CD14-positive monocyte (primary cell): ENCODE measurements around the gene ATOH8. TPM values are rescaled to one million over a fixed set of nuclear protein-coding genes. Genes with fewer than 3 reads are reported as not detected.

Source experiments
- DNase-seq, 3 donors: peaks; one replicate each; pipeline ENCODE4 v3.0.0-alpha.2; 2011 to 2022
- H2AFZ ChIP-seq: 2 replicates; pipeline ENCODE4 v1.6.0; 2012; ENCODE audit warnings: mild to moderate bottlenecking, low read depth, low read length, inconsistent platforms; ENCODE audit not compliant: insufficient read depth, poor library complexity, severe bottlenecking
- H3K27ac ChIP-seq, 2 donors: 1 replicate in 1 of 2; 2 replicates in 1 of 2; pipeline ENCODE4 v1.5.1; 2012 to 2013; ENCODE audit warnings: low read length in 2 of 2, control low read depth in 1 of 2, inconsistent platforms in 1 of 2, low read depth in 1 of 2, mild to moderate bottlenecking in 1 of 2
- H3K27me3 ChIP-seq, 2 donors: one replicate each; pipeline versions ENCODE4 v1.6.0 to v1.6.1; 2011 to 2013; ENCODE audit warnings: low read length in 2 of 2; ENCODE audit not compliant: control insufficient read depth in 2 of 2, insufficient read depth in 2 of 2
- H3K36me3 ChIP-seq, 2 donors: replicated peaks in 1 of 2; 1 replicate in 1 of 2; 2 replicates in 1 of 2; pipeline versions ENCODE4 v1.5.1 to v1.6.1; 2012 to 2013; ENCODE audit warnings: low read length in 2 of 2, control low read depth in 1 of 2, inconsistent platforms in 1 of 2, mild to moderate bottlenecking in 1 of 2; ENCODE audit not compliant: insufficient read depth in 2 of 2, control insufficient read depth in 1 of 2
- H3K4me1 ChIP-seq, 2 donors: 1 replicate in 1 of 2; 2 replicates in 1 of 2; pipeline versions ENCODE4 v1.5.1 to v1.6.1; 2012 to 2013; ENCODE audit warnings: low read length in 2 of 2, control low read depth in 1 of 2, inconsistent platforms in 1 of 2, mild to moderate bottlenecking in 1 of 2, moderate library complexity in 1 of 2; ENCODE audit not compliant: insufficient read depth in 2 of 2, control insufficient read depth in 1 of 2
- H3K4me2 ChIP-seq: replicated peaks from 2 replicates; pipeline ENCODE3; 2012; ENCODE audit warnings: low read length, moderate library complexity, mild to moderate bottlenecking; ENCODE audit not compliant: poor library complexity, severe bottlenecking; ENCODE audit errors: extremely low read depth
- H3K4me3 ChIP-seq, 3 experiments: fragments of 200-600 bp in 1 of 3; sonication (generic) in 1 of 3; replicated peaks in 1 of 3; 1 replicate in 2 of 3; 2 replicates in 1 of 3; pipeline ENCODE4 v1.5.1; 2011 to 2013; ENCODE audit warnings: low read length in 3 of 3, mild to moderate bottlenecking in 3 of 3, control low read depth in 2 of 3, low read depth in 2 of 3, inconsistent platforms in 1 of 3, moderate library complexity in 1 of 3
- H3K79me2 ChIP-seq: 2 replicates; pipeline ENCODE4 v1.6.0; 2012; ENCODE audit warnings: mild to moderate bottlenecking, control low read depth, inconsistent platforms, low read length, moderate library complexity; ENCODE audit not compliant: insufficient read depth
- H3K9ac ChIP-seq: 2 replicates; pipeline ENCODE4 v1.6.0; 2017; ENCODE audit warnings: low read length, mild to moderate bottlenecking; ENCODE audit not compliant: insufficient read depth, poor library complexity, severe bottlenecking
- H3K9me3 ChIP-seq, 2 donors: replicated peaks in 1 of 2; 1 replicate in 1 of 2; 2 replicates in 1 of 2; pipeline versions ENCODE4 v1.5.1 to v1.6.1; 2012 to 2013; ENCODE audit warnings: low read length in 2 of 2, control low read depth in 1 of 2; ENCODE audit not compliant: control insufficient read depth in 1 of 2, insufficient read depth in 1 of 2
- H4K20me1 ChIP-seq: 2 replicates; pipeline ENCODE4 v1.6.0; 2012; ENCODE audit warnings: mild to moderate bottlenecking, low read length, control low read depth, moderate library complexity; ENCODE audit not compliant: insufficient read depth
- H3K27ac Mint-ChIP-seq, 7 donors: one replicate each; pipeline ENCODE4 v1.8.0; 2020; ENCODE audit warnings: mild to moderate bottlenecking in 7 of 7, mixed read lengths in 7 of 7, moderate library complexity in 6 of 7, inconsistent platforms in 2 of 7
- H3K27me3 Mint-ChIP-seq, 3 donors: one replicate each; pipeline ENCODE4 v1.8.0; 2021 to 2022; ENCODE audit warnings: low read depth in 3 of 3, mild to moderate bottlenecking in 3 of 3, mixed read lengths in 3 of 3, moderate library complexity in 3 of 3, inconsistent platforms in 1 of 3
- H3K36me3 Mint-ChIP-seq, 2 donors: one replicate each; pipeline ENCODE4 v1.8.0; 2020; ENCODE audit warnings: mixed read lengths in 2 of 2, inconsistent platforms in 1 of 2, mild to moderate bottlenecking in 1 of 2
- H3K4me1 Mint-ChIP-seq: one replicate; pipeline ENCODE4 v1.8.0; 2020; ENCODE audit warnings: mild to moderate bottlenecking, mixed read lengths
- H3K4me3 Mint-ChIP-seq, 2 donors: one replicate each; pipeline ENCODE4 v1.8.0; 2020; ENCODE audit warnings: mild to moderate bottlenecking in 2 of 2, mixed read lengths in 2 of 2, moderate library complexity in 1 of 2
- H3K9me3 Mint-ChIP-seq, 7 donors: one replicate each; pipeline ENCODE4 v1.8.0; 2020 to 2022; ENCODE audit warnings: mixed read lengths in 7 of 7, mild to moderate bottlenecking in 6 of 7, moderate library complexity in 6 of 7, inconsistent platforms in 2 of 7
- whole genome bisulfite sequencing: methylation state at CpG from one replicate; pipeline ENCODE4 v1.1.5; 2013; ENCODE audit warnings: missing lambda C conversion rate; ENCODE audit not compliant: insufficient coverage; 5-methylcytosine and 5-hydroxymethylcytosine counted together
- intact Hi-C, 2 donors: fragments of 100-400 bp; cut with micrococcal nuclease; formaldehyde crosslinking; loops; one replicate each; pipeline versions ENCODE4 v1.15.0 to v1.15.1; 2023
- polyA plus RNA-seq, 3 donors: library from polyadenylated mRNA; depleted of rRNA in 1 of 3; unstranded in 2 of 3; stranded (reverse) in 1 of 3; fragments of 300-500 nt in 2 of 3; fragments of >200 nt in 1 of 3; fragmentation: Illumina TruSeq in 2 of 3; gene quantifications; 1 replicate in 2 of 3; 2 replicates in 1 of 3; pipeline ENCODE4 v1.2.3, GENCODE V29; 2012 to 2021
- TF ChIP-seq, protein P1 (sequence below): fragments of 200-600 bp; IDR thresholded peaks from one replicate; pipeline ENCODE4 v1.8.0; 2022; ENCODE audit warnings: antibody characterized with exemption, mild to moderate bottlenecking

Gene ATOH8
- polyA plus RNA-seq, 3 donors: 2.0 to 3.9 (median 2.1) TPM

DNA sequence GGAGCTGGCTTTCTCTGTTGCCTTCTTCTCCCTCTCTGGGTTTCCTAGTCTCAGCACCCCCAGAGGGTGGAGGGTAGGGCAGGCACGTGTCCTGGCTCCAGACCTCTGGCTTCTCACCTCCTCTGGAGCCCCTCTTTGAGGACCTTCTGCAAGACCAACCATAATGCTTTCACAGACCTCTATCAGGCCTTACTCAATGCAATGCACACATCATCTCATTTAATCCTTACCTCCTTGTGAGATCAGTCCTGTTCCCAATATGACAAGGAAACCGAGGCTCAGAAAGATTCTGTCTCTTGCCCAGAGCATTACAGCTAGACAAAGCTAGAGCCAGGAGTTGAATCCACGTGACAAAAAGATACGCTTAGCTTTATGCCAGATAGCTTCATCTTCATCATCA, 8.2 kb downstream of the ATOH8 start:
- no peak overlapping the region for H3K27ac ChIP-seq
- no peaks in the 10 kb centered on the region for H3K9me3 ChIP-seq
- DNase-seq: no peak
- H3K27me3 Mint-ChIP-seq: peaks cover 22 to 43% (median 33%) of the 10 kb centered on the region in 3 donors
- H3K36me3 ChIP-seq: no peaks in the 10 kb centered on the region
- peaks cover 11 to 15% of the 10 kb centered on the region in 2 donors for H3K36me3 Mint-ChIP-seq
- WGBS: 80% methylated on average over 1 of the region's 4 CpGs
- H2AFZ ChIP-seq: no peak overlapping the region
- H3K4me1 ChIP-seq: peaks cover 16 to 21% of the 10 kb centered on the region in 2 donors
- no peak overlapping the region for H3K4me3 ChIP-seq
- peaks cover 0 to 4% (median 0%) of the 10 kb centered on the region in 7 donors for H3K9me3 Mint-ChIP-seq
- no peak overlapping the region for H3K9ac ChIP-seq
- peaks cover 3 to 30% of the 10 kb centered on the region in 2 donors for H3K27me3 ChIP-seq
- no peaks in the 10 kb centered on the region for H3K79me2 ChIP-seq
- H3K4me1 Mint-ChIP-seq: peaks cover 27% of the 10 kb centered on the region
- H3K4me3 Mint-ChIP-seq: no peak overlapping the region
- H4K20me1 ChIP-seq: peaks cover 21% of the 10 kb centered on the region
- H3K4me2 ChIP-seq: no peak overlapping the region
- H3K27ac Mint-ChIP-seq: no peak overlapping the region
- intact Hi-C loops: no loop called here
- TF ChIP-seq, protein P1, sequence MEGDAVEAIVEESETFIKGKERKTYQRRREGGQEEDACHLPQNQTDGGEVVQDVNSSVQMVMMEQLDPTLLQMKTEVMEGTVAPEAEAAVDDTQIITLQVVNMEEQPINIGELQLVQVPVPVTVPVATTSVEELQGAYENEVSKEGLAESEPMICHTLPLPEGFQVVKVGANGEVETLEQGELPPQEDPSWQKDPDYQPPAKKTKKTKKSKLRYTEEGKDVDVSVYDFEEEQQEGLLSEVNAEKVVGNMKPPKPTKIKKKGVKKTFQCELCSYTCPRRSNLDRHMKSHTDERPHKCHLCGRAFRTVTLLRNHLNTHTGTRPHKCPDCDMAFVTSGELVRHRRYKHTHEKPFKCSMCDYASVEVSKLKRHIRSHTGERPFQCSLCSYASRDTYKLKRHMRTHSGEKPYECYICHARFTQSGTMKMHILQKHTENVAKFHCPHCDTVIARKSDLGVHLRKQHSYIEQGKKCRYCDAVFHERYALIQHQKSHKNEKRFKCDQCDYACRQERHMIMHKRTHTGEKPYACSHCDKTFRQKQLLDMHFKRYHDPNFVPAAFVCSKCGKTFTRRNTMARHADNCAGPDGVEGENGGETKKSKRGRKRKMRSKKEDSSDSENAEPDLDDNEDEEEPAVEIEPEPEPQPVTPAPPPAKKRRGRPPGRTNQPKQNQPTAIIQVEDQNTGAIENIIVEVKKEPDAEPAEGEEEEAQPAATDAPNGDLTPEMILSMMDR: no peak

DNA sequence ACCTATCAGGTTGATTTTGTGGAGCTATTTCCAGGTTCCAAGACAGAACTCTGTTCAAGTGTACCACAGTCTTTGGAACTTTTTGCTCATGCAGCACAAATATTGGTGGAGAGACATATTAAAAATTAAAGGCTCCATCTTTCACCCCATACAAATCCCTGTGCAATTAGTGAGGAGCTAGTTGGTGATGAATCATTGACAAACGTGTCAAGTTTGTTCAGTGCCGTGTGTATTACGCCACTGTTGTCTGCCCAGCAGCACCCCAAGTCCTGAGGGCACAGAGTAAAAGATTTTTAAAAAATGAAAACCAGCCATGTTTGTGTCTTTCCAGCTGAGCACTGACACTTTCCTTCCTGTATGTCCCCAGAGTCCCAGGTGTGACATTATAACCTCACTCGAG, 9.3 kb downstream of the ATOH8 start:
- Mint-ChIP-seq H3K9me3 (peaks cover 0 to 2% (median 0%) of the 10 kb centered on the region in 7 donors), H3K36me3 (peaks cover 10% of the 10 kb centered on the region in 2 donors), H3K4me1 (peaks cover 20% of the 10 kb centered on the region), H3K4me3 (no peak overlapping the region), H3K27me3 (peaks cover 22 to 38% (median 29%) of the 10 kb centered on the region in 3 donors), H3K27ac (no peak overlapping the region)
- no peak overlapping the region for H3K4me3 ChIP-seq
- H3K9ac ChIP-seq: no peak overlapping the region
- WGBS: 80% methylated on average over 2 of the region's 4 CpGs
- no peaks in the 10 kb centered on the region for H3K9me3 ChIP-seq
- no peaks in the 10 kb centered on the region for H3K36me3 ChIP-seq
- H4K20me1 ChIP-seq: peaks cover 15% of the 10 kb centered on the region
- H3K79me2 ChIP-seq: no peaks in the 10 kb centered on the region
- TF ChIP-seq, protein P1: no peak
- H3K27me3 ChIP-seq: peaks cover 3 to 30% of the 10 kb centered on the region in 2 donors
- DNase-seq: no peak
- H3K4me1 ChIP-seq: peaks cover 12 to 16% of the 10 kb centered on the region in 2 donors
- H3K27ac ChIP-seq: no peak overlapping the region
- intact Hi-C loops: no loop called here
- H3K4me2 ChIP-seq: no peak overlapping the region
- H2AFZ ChIP-seq: no peak overlapping the region
